HG03039 (cell line): Measurements from ENCODE around the gene LDAF1.
"Not testable (repeated sequence)": the region's sequence is repeated elsewhere in the genome, so short reads cannot be mapped to it uniquely, and the experiment has no call there.

Experiments
- ATAC-seq: cut with Tn5 transposase; IDR thresholded peaks from one replicate; pipeline ENCODE4 v1.9.1; 2021; ENCODE audit warnings: mild to moderate bottlenecking, moderate library complexity; ENCODE audit not compliant: unreplicated experiment

Gene LDAF1

GRCh38 chr16:21161211-21161610 is 2.7 kb downstream of the LDAF1 start:
- no peak for ATAC-seq

- no peak for ATAC-seq
These were observed 4.2 kb downstream of the LDAF1 start for GRCh38 chr16:21162661-21163151.

- no peak for ATAC-seq
These were observed 5.1 kb downstream of the LDAF1 start for GRCh38 chr16:21163576-21163975.

- no peak for ATAC-seq
These were observed 6.2 kb downstream of the LDAF1 start for GRCh38 chr16:21164521-21165168.

- ATAC-seq = no peak
These were observed 8.1 kb downstream of the LDAF1 start for GRCh38 chr16:21166561-21166961.

GRCh38 chr16:21167360-21167759 is 8.9 kb downstream of the LDAF1 start:
- ATAC-seq = no peak

GRCh38 chr16:21167929-21168602 is 9.6 kb downstream of the LDAF1 start:
- ATAC-seq = no peak

GRCh38 chr16:21169249-21169981 is 10.9 kb downstream of the LDAF1 start:
- ATAC-seq = no peak

GRCh38 chr16:21170116-21170515 is 11.6 kb downstream of the LDAF1 start:
- not testable (repeated sequence) for ATAC-seq

- no peak for ATAC-seq
These were observed 14.2 kb downstream of the LDAF1 start for GRCh38 chr16:21172650-21173049.

GRCh38 chr16:21175397-21175796 is 16.9 kb downstream of the LDAF1 start:
- ATAC-seq = no peak

- ATAC-seq = no peak
These were observed 20.9 kb downstream of the LDAF1 start for GRCh38 chr16:21179126-21179982.

- ATAC-seq = no peak
These were observed 21.5 kb downstream of the LDAF1 start for GRCh38 chr16:21179983-21180365.

- no peak for ATAC-seq
These were observed 25.5 kb downstream of the LDAF1 start for GRCh38 chr16:21183995-21184394.

GRCh38 chr16:21184834-21185233 is 26.4 kb downstream of the LDAF1 start:
- ATAC-seq = no peak

GRCh38 chr16:21185659-21186325 is 27.3 kb downstream of the LDAF1 start:
- ATAC-seq = no peak

GRCh38 chr16:21186326-21186691 is 27.8 kb downstream of the LDAF1 start:
- ATAC-seq = no peak

- no peak for ATAC-seq
These were observed 30.8 kb downstream of the LDAF1 start for GRCh38 chr16:21189311-21189710.

GRCh38 chr16:21190013-21190412 is 31.5 kb downstream of the LDAF1 start:
- no peak for ATAC-seq

- no peak for ATAC-seq
These were observed 32.1 kb downstream of the LDAF1 start for GRCh38 chr16:21190599-21190998.
